ENCODE results near the gene APLP1.
A peak's percentile ranks its signal among the peaks of the same experiment; 100 is the strongest.
"Not testable (repeated sequence)": the region's sequence is repeated elsewhere in the genome, so short reads cannot be mapped to it uniquely, and the experiment has no call there.

APLP1 gene

GRCh38 chr19:35868172-35868822, at the start of gene APLP1:
APLP1 (plus strand) TSS chr19:35868574; CDS start chr19:35868637, 63 bp downstream.
- peak; percentile 76 for DNase-seq

- DNase-seq: no peak
Measured at GRCh38 chr19:35822579-35822978, 45.8 kb upstream of the APLP1 start.

- DNase-seq: no peak
Measured at GRCh38 chr19:35824150-35824549, 44.2 kb upstream of the APLP1 start.

- DNase-seq: peak; percentile 42
Measured at GRCh38 chr19:35828692-35829301, 39.6 kb upstream of the APLP1 start.

- no peak for DNase-seq
Measured at GRCh38 chr19:35830986-35831385, 37.4 kb upstream of the APLP1 start.

- no peak for DNase-seq
Measured at GRCh38 chr19:35832054-35832453, 36.3 kb upstream of the APLP1 start.

- no peak for DNase-seq
Measured at GRCh38 chr19:35833972-35834371, 34.4 kb upstream of the APLP1 start.

- not testable (repeated sequence) for DNase-seq
Measured at GRCh38 chr19:35836096-35836495, 32.3 kb upstream of the APLP1 start.

GRCh38 chr19:35841961-35842595, 26.3 kb upstream of the APLP1 start:
- no peak for DNase-seq

GRCh38 chr19:35842666-35843272, 25.6 kb upstream of the APLP1 start:
- DNase-seq: no peak

- peak; percentile 6 for DNase-seq
Measured at GRCh38 chr19:35843676-35844481, 24.5 kb upstream of the APLP1 start.

GRCh38 chr19:35844482-35845214, 23.7 kb upstream of the APLP1 start:
- DNase-seq: no peak

GRCh38 chr19:35845215-35846037, 22.9 kb upstream of the APLP1 start:
- DNase-seq: no peak

GRCh38 chr19:35846038-35846668, 22.2 kb upstream of the APLP1 start:
- DNase-seq: no peak

GRCh38 chr19:35847911-35848310, 20.5 kb upstream of the APLP1 start:
- no peak for DNase-seq

GRCh38 chr19:35848486-35848885, 19.9 kb upstream of the APLP1 start:
- DNase-seq: no peak

GRCh38 chr19:35848919-35849505, 19.4 kb upstream of the APLP1 start:
- DNase-seq: no peak

GRCh38 chr19:35851213-35852028, 17.0 kb upstream of the APLP1 start:
- DNase-seq: peak; percentile 7

- DNase-seq: no peak
Measured at GRCh38 chr19:35852029-35852780, 16.2 kb upstream of the APLP1 start, which contains the start of gene NPHS1. NPHS1 (minus strand) TSS chr19:35852504; CDS start chr19:35851837, 667 bp downstream.
